Stimulated activated CD4-positive, alpha-beta T cell treated with anti-CD3 and anti-CD28 coated beads, TNF-alpha, amount 100 ng/mL, for 1 hour (primary cell): Measurements from ENCODE around the gene LIN52.

Experiments
- DNase-seq, 3 donors: peaks; one replicate each; pipeline ENCODE4 v3.0.0-alpha.2; 2020; ENCODE audit warnings: low read depth in 3 of 3, low spot score in 1 of 3

LIN52 gene

DNA sequence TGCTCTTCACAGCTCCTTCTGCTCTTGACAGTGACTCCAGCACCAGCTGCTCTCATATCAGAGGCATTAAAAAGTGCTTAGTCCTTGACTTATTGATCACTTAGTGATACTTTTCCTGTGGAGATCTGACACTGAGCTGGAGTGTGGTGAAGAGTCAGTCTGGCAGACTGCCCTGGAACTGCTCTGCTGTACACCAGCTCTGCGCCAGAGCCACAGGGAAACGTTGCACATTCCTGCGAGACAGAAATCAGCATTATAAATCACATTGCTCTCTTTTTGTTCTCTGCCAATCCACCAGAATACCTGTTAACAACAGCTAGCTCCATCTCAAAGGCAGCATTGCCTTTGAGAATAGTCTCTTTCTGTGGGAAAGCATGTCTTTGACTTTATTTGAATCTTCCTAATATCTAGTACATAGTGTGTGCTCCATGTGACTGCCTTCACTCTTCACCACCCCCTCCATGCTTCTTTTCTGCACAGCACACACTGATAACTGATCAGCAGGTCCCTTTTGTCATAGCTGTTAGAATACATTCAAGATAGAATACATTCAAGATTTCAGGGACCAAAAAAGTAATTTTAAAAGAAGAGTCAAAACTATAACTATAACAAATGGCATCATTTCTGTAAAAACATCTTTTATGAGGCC lies 106.3 kb downstream of the LIN52 start:
- DNase-seq, result no peak

DNA sequence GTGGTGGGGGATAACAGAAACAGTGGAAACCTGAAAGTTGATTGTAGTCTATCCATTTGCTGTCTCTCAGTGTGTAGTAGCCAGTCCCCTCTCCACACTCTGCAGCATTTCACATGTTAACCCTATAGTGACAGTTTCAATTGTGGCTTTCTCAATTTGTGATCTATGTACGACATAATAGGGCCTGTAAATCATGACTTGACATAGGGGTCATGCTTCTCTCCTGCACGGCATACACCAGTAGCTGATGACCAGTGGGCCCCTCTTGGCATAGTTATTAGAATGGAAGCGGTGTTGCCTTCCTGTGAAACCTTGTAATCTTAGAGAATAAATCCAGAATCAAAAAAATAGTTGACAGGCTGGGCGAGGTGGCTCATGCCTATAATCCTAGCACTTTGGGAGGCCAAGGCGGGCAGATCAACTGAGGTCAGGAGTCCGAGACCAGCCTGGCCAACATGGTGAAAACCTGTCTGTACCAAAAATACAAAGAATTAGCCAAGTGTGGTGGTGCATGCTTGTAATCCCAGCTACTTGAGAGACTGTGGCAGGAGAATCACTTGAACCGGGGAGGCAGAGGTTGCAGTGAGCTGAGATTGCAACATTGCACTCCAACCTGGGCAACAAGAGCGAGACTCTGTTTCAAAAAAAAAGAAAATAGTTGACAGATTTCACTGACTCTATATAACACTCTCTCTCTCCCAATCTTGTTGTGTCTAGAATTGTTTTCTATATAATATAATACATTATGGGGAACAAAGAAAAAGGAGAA lies 109.9 kb downstream of the LIN52 start:
- DNase-seq, result no peak

DNA sequence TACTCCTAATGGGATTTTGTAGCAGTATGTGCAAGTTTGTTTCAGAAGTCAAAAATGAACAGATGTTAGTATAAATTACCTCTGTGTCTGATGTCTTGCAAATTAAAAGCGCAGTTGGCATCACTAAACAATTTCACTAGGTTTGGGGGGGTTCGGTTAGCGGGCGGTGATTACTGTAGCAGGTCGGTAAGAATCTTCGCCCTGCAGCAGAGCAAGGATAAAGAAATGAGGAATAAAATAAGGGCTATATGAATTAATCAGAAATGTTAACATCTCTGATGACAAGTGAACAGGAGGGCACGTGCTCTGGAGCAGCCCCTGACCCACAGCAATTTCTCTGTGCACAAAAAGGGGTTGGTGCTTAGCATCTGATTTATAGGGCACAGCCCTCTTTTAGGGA lies 110.9 kb downstream of the LIN52 start:
- no peak for DNase-seq

DNA sequence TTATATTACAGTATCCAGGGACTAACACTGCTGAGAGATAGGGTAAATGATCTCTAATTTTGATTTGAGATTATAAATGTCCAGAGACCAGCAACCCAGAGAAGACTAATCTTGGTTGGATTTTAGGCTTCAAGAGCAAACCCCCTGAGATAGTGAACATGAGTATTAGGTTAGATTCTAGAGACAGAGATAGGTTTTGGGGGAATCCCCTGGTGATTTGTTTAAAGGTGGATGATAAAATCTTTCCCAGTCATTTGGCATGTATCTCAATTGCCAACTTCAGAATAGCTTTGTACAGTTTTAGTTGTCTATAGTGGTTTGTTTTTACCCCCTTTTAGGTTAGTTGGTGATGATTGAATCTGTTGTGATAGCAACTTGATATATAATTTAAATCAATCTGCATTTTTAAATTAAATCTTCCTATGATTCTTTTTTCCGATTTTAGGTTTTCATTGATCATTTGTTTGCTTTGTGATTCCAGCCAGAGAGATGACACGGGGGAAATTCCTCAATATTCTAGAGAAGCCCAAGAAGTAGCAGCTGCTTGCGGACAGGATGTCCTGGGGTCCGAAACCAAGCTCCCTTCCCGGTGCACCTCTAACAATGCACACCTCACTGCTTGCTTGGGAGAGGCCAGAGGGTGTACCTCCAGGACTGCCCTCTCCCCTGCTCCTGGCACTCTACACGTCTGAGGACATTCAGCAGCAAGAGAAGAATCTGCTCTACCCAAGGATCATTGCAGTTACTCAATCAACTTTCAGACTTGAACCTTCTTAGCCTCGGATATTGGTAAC lies 113.9 kb downstream of the LIN52 start:
- DNase-seq, result no peak

DNA sequence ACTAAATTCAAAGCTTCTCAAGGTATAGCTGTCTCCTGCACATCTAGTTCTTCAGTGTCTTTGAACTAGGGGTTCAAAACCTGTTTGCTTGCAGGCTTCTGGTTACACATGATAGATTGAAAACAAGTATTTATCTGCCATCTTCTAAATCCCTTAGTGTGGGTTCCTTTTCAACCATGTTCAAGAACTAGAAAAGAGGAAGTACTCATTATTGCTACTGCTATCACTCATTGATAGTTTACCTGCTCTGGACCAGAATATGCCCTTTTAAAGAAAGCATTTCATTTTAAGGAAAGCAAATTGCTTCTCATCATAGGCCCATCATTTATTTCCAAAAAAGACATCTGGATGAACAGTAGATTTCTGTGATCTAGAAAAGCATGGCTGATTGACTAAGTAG lies 117.4 kb downstream of the LIN52 start:
- no peak for DNase-seq

DNA sequence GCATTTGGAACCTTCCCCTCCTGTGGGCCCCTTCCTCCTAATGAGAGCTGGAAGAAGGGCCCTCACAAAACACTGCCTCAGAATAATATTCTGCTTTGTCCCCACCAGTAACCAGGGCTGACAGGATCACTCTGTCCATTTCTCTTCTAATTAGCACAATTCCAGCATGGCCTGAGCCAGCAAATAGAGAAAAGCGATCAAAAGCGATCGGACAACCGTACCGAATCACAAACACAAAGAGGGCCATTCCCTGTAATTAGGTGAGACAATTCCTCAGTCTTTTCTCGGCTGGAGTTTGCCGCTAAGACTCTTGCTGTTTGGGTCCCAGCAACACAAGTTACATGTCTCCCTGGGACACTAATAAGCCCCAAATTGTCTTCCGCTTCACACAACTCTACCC lies 118.9 kb downstream of the LIN52 start:
- DNase-seq, result no peak

DNA sequence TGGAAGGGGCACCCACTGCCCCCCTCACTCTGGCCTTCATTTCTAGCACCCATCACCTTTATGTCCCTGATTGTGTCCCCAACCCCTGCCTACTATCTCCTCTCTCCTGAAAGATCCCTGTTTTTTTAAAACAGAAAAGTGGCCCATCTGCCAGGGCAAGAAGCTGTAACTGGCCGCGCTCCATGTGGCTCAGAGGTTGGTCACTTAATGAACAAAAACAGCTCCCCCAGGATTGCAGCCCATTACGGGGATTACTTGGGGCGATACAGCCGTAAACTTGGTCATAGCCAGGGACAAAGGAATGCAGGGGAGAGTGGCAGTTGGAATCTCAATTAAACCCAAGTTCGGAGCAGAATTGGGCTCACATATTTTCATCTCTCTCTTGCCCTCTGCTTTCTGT lies 119.7 kb downstream of the LIN52 start:
- DNase-seq, result no peak

DNA sequence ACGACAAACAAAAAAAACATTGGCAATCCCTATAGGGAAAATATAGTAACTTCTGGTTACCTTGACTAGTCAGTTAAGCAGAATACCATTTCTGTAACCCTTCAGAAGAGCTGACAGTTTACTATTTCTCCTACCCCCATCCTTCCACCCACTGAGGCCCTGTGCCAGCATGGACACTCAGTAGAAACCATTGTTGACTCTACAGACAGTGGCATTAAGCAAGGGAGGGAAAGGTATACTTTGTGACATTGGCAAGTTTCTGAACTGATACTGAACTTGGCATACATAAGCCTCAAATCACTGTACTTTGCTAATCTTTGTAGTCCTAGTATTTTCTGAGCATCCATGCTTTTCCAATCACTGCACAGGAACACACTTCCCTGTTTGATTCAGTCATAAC lies 121.1 kb downstream of the LIN52 start:
- DNase-seq, result no peak

DNA sequence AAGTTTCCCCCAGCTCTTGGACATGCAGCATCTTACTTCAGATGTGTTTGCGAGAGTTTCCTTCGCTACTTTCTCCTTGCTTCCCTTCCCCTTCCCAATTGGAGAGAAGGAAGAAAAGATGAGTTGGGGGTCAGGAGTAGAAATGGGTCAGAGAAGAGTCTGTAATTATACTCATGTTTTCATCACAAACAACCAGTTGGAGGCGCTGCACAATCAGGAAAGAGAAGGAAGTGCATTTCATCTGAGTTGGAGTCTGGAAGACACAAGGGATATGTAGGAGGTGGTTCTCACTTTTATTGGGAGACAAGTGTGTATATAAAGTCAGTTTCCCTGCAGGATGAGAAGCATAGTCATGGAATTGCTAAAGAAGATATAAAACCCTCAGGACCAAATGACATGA lies 123.2 kb downstream of the LIN52 start:
- no peak for DNase-seq

DNA sequence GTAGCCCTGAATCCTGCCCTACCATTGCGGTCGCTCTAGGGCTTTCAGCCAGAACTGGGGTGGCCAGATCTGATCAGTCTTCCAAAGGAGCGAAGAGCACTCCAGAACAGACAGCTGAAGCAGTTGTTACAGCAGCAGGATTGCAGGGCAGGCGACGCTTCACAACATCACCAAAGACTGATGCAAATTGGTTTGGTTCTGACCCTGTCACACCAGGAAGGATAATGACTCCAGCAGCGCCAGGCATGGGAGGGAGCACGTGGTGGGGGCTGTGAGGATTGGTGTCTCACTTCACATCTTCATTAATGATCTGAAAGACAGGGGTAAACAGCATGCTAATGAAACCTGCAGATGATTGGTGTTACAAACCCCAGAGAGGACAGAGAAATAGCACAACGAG lies 123.9 kb downstream of the LIN52 start:
- DNase-seq, result no peak

DNA sequence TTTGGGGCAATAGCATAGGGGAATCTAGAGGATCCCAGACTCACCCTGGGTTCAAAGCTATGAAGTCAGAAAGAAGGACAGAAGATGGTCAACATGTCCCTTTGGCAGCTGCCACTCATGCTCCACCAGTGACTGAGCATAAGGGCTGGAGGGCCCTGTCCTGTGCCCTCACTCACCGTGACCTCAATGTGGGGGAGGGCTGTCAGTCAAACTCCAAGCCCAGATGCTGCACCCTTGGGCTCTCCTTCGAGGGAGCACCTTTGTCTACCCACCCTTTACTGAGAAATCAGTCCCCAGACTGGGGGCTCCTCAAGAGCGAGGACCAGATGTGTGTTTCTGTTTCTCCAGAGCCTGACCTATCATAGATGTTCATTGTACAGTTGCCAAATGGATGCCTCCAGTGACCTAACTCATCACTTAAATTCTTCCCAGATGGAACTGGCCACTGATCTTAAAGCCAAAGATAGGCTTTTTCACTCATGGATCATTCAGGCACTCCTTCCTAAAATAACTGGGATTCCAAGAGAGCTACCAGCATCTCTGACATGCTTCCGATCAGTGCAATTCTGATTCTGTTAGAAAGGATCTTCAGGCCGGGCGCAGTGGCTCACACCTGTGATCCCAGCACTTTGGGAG lies 127.3 kb downstream of the LIN52 start:
- DNase-seq, result no peak

DNA sequence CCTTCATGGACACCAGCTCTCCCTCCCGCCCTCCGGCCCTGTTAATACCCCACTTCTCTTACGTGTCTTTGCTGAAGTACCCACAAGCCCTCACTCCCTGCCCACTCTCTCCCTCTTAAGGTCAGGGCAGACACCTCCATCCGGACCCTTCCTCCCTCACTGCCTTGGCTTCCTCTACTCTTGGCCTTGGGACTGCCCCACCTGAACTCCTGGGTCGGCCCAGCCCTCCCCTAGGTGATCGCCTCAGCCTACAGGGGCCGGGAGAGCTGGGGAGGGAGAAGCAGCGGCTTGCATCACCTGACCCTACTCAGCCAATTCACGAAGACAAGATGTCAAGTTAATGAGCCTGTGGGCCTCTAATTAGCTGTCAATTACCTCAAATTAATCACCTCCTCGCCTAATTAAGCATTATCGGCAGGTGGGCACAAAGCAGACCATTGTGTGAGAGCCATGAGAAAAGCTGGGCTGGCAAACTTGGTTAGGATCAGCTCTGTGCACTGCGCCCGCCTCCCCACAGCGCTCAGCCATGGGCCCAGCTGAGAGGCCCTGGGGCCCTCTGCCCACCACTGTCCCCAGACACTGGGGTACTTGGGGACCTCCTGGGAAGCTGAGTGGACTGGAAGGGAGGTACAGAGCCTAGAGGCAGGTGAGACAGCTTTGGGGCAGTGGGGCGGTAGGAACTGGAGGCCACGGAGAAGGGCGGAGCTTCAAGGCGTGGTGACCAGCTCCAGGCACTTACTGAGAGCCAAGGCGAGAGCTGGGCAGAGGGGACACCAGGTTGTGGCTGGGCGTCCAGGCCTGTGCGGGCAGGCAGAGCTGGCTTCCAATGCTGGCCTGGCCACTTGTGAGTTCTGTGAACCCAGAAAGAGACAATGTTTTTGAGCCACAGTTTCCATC lies 129.4 kb downstream of the LIN52 start:
- no peak for DNase-seq

DNA sequence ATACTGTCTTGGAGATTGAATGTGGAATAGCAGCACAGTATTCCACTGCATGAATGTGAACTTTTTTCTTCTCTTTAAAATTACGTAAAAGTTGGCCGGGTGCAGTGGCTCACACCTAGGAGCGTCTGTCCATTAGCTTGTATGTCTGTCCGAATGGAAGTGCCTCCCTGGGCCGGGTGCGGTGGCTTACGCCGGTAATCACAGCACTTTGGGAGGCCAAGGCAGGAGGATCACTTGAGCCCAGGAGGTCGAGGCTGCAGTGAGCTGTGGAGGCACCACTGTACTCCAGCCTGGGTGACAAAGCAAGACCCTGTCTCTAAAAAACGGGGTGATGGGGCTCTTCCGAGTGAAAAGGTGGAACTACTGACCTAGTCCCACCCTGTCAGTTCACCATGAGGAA lies 131.9 kb downstream of the LIN52 start:
- DNase-seq, result no peak

DNA sequence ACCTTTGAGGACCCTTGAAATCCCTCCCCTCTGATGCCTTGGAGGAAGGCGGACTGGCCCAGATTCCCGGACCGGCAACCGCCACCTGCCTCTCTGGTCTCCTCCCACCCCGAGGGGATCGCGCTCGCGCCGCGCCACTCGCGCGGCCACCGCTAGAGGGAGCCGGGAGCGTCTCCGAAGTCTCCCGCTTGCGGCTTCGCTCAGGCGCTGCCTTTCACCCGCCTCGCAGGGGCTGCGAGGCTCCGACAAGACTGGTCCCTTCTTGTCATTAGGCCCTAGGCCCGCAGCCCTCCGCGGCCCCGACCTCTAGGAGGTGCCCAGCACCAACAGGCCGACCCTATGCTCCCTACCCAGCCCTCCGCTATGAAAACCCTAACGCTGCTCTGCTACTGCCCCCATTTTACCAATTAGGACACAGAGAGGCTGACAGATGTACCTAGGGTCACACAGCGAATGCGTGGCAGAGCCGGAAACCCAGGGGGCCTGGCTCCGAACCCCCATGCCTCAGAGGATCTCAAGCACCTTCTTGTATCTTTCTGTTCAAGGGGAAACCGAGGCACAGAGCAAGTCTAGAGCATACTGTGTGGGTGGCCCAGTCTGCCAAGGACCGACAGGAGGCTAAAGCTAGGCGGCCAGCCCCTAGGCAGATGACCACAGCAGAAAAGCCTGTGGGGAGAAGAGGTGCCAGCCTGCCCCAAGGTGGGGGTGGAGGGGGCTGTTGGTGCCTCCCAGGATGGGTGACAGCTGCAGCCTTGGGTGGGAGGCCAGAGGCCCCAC lies 133.1 kb downstream of the LIN52 start:
- peak; percentile 32 to 76 (median 48) for DNase-seq

DNA sequence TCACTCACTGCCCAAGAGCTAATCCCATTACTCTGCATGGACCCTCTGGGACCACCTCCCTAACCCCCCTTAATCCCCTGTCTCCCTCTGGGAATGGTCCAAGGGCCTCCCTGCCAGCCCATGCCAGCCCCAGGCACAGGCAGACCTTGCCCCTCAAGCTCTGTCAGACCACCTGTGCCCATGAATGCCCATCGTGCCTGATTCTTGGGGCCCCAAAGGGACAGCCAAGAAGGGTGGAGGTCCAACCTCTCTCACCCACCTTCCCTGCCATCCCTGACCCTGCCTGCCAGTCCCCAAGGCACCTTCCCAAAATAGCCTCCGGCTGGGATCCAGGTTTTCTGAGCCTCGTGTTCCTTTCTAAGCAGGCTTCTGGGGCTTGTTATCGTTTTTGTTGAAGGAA lies 133.7 kb downstream of the LIN52 start:
- DNase-seq, result no peak

DNA sequence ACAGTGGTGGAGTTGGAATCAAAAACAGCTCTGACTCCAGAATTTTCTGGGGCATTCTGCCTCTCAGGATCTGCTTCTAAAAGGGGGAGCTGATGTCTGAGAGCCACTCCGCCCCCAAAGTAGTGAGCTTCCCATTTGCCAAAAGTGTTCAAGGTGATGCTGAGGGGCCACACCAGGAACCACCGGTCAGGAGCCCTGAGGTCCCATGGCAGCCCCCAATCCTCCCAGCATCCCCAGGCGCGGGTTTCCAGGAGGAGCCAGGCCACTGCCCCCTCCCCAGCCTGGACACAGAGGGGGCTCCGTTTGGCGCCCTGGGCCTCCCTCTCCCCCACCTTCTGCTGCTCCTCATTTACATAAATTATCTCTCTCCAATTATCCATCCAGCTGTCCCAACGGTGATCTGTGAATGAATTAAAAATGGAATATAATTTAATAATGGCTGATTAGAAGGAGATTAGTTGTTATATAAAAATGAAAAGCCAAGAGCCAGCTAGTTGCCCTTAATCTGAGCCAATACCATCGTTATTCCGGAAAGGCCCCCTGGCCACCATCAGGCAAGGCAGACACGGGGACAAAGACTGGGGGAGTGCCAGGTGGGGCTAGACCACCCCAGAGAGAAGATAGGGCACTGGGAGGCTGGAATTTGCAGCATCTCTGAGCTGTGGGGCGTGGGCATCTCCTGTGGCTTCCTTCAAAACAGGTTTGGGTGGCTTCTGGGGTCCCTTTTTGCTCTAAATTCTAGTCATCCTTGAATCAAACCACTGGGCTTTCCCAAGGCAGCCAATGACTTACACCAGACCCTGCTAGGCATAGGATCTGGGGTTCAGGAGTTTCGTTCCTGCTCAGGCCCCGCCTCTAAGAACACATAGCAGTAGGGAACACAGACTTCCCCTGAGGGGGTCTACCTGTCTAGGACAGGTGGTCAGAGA lies 134.8 kb downstream of the LIN52 start:
- no peak for DNase-seq

DNA sequence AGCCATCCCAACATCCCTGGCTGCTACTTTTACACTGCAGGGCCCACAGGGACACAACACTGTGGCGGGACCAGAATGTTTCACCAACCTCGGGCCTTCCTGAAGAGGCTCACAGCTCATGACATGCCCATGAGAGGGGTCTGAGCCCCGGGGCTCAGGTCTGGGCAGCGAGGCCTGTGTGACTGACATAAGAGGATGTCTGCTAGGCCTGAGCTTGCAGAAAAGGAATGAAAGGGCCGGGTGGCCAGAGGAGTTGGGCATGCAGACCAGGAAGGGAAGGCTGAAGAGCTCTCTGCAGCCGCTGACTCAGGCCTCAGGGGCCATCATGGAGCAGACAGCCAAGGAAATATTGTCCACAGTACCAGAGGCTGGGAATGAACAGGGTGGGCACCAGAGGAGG lies 136.2 kb downstream of the LIN52 start:
- no peak for DNase-seq

DNA sequence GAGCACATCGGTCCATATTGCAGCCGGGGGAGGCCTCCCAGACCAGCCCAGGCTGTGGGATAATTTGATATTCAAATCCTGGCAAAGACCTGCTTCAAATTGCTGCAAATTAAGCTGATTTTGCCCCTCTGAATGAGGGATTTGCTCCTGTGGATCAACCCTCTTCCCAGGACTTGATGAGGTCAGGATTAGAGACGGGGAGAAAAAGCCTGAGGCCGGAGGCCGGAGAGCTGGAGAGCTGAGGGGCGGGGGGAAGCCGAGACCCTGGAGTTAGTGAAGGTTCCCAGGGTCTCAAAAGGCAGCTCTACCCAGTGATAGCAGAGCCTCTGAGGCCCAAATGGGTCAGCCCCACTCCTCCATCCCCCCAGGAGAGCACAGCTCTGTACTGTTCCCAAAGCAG lies 137.0 kb downstream of the LIN52 start:
- no peak for DNase-seq

DNA sequence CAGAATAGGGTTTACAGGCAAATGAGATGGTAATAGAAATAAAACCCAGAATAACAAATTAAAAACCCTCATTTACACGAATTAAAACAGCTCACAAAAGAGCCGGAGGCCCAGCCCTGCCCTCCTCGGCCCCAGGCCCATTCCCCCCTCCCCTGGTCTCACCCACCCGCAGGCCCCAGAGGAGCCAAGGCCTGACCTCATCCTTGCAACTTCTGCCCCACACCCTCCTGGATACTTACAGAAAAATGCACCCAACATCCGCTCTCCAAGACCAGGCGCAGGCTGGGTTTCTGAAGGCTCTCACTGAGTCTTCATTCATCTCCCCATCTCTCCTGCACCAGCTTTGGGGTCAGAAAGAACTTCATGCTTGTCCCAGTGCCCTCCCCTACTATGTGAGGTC lies 138.3 kb downstream of the LIN52 start:
- no peak for DNase-seq
